Brain pericyte (primary cell): ENCODE data around the gene MEGF11.
"Not testable (repeated sequence)": the region's sequence is repeated elsewhere in the genome, so short reads cannot be mapped to it uniquely, and the experiment has no call there.

Experiments
- DNase-seq: peaks from one replicate; pipeline ENCODE4 v3.0.0-alpha.2; 2012; ENCODE audit warnings: low read depth, low spot score

MEGF11 gene

GRCh38 chr15:66004618-66005262 lies 248.8 kb downstream of the MEGF11 start:
- DNase-seq, result no peak

- DNase-seq, result not testable (repeated sequence)
Measured at GRCh38 chr15:66003129-66003528, 250.4 kb downstream of the MEGF11 start.

GRCh38 chr15:66001717-66002426 lies 251.7 kb downstream of the MEGF11 start:
- no peak for DNase-seq

- no peak for DNase-seq
Measured at GRCh38 chr15:66001042-66001441, 252.5 kb downstream of the MEGF11 start.

- no peak for DNase-seq
Measured at GRCh38 chr15:65998486-65998885, 255.1 kb downstream of the MEGF11 start.

- DNase-seq, result no peak
Measured at GRCh38 chr15:65996901-65997300, 256.6 kb downstream of the MEGF11 start.

GRCh38 chr15:65994832-65995231 lies 258.7 kb downstream of the MEGF11 start:
- DNase-seq, result no peak

GRCh38 chr15:65993762-65994161 lies 259.8 kb downstream of the MEGF11 start:
- DNase-seq, result no peak

- no peak for DNase-seq
Measured at GRCh38 chr15:65993236-65993635, 260.3 kb downstream of the MEGF11 start.

- DNase-seq, result no peak
Measured at GRCh38 chr15:65991721-65992483, 261.6 kb downstream of the MEGF11 start.

- no peak for DNase-seq
Measured at GRCh38 chr15:65990298-65990981, 263.1 kb downstream of the MEGF11 start.

GRCh38 chr15:65987100-65987499 lies 266.4 kb downstream of the MEGF11 start:
- no peak for DNase-seq

GRCh38 chr15:65986416-65986815 lies 267.1 kb downstream of the MEGF11 start:
- no peak for DNase-seq

- no peak for DNase-seq
Measured at GRCh38 chr15:65985387-65985786, 268.2 kb downstream of the MEGF11 start.

GRCh38 chr15:65982627-65983322 lies 270.8 kb downstream of the MEGF11 start:
- DNase-seq, result no peak

GRCh38 chr15:65981837-65982626 lies 271.5 kb downstream of the MEGF11 start:
- no peak for DNase-seq

- DNase-seq, result no peak
Measured at GRCh38 chr15:65980824-65981456, 272.6 kb downstream of the MEGF11 start.

- no peak for DNase-seq
Measured at GRCh38 chr15:65979837-65980236, 273.7 kb downstream of the MEGF11 start.

GRCh38 chr15:65979316-65979715 lies 274.2 kb downstream of the MEGF11 start:
- no peak for DNase-seq

GRCh38 chr15:65978110-65978509 lies 275.4 kb downstream of the MEGF11 start:
- DNase-seq, result no peak
